ENCODE results near the gene POLR1D.

POLR1D gene

DNA sequence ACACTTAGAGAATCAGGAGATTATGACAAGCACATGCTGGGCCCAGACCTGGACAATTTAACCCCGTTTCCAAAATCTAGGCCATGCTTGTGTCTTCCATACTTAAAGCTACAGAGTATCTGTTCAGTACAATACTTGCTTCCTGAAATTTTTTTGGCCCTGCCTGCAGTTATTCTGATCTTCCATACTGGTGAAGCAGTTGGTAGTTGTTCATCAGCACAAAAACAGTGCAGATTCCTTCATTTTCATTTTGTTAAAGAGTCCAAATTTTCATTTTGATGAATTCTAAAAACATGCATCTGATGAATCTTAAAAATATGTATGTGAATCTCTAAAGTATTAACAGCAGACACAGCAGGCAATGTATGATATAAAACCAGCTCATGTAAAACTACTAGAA, 49.2 kb downstream of the POLR1D start:
- Mint-ChIP-seq H3K36me3 (ENCODE audit: low read depth) (peaks cover 6% of the 10 kb centered on the region), H3K4me1 (no peaks in the 10 kb centered on the region), H3K27me3 (ENCODE audit: low read depth) (no peaks in the 10 kb centered on the region), H3K27ac (no peak overlapping the region), H3K4me3 (no peak overlapping the region), H3K9me3 (no peaks in the 10 kb centered on the region)
- TF ChIP-seq, protein P1, sequence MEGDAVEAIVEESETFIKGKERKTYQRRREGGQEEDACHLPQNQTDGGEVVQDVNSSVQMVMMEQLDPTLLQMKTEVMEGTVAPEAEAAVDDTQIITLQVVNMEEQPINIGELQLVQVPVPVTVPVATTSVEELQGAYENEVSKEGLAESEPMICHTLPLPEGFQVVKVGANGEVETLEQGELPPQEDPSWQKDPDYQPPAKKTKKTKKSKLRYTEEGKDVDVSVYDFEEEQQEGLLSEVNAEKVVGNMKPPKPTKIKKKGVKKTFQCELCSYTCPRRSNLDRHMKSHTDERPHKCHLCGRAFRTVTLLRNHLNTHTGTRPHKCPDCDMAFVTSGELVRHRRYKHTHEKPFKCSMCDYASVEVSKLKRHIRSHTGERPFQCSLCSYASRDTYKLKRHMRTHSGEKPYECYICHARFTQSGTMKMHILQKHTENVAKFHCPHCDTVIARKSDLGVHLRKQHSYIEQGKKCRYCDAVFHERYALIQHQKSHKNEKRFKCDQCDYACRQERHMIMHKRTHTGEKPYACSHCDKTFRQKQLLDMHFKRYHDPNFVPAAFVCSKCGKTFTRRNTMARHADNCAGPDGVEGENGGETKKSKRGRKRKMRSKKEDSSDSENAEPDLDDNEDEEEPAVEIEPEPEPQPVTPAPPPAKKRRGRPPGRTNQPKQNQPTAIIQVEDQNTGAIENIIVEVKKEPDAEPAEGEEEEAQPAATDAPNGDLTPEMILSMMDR (IDR thresholded peaks at IDR 0.05; ENCODE audit: unreplicated experiment in 3 of 3): no peak

DNA sequence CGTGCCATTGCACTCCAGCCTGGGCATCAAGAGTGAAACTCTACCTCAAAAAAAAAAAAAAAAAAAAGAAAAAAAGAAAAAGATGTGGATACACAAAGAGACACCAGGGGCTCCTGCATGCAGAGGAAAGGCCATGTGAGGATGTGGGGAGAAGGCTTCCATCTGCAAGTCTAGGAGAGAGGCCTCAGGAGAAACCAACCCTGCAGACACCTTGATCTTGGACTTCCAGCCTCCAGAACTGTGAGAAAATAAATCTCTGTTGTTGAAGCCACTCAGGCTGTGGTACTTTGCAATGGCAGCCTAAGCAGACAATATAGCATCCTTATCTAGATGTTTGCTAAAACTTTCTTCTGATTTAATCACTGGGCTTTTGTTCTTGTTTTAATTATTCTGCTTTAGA, 50.3 kb downstream of the POLR1D start:
- H3K4me1 Mint-ChIP-seq: no peaks in the 10 kb centered on the region
- H3K27me3 Mint-ChIP-seq (ENCODE audit: low read depth): no peaks in the 10 kb centered on the region
- no peak overlapping the region for H3K4me3 Mint-ChIP-seq
- H3K36me3 Mint-ChIP-seq (ENCODE audit: low read depth): peaks cover 1% of the 10 kb centered on the region
- H3K27ac Mint-ChIP-seq: no peak overlapping the region
- no peaks in the 10 kb centered on the region for H3K9me3 Mint-ChIP-seq
- TF ChIP-seq, protein P1 (IDR thresholded peaks at IDR 0.05; ENCODE audit: unreplicated experiment in 3 of 3): no peak
